OCI-LY7 (cell line): ENCODE results near the gene TLCD5.

Source experiments
- EZH2phosphoT487 ChIP-seq: fragments of 200-600 bp; sonication (generic); IDR thresholded peaks from 2 replicates; pipeline ENCODE4 v1.6.1; 2018; ENCODE audit warnings: low read depth, borderline replicate concordance, mild to moderate bottlenecking, mixed run types, antibody characterized with exemption, low read length, moderate library complexity, mixed read lengths
- TF ChIP-seq, protein P1 (sequence below): fragments of 200-600 bp; sonication (generic); conservative IDR thresholded peaks from 2 replicates; pipeline ENCODE4 v1.5.1; 2014; ENCODE audit warnings: mild to moderate bottlenecking, antibody characterized with exemption, low read length, moderate library complexity, mixed read lengths

DNA sequence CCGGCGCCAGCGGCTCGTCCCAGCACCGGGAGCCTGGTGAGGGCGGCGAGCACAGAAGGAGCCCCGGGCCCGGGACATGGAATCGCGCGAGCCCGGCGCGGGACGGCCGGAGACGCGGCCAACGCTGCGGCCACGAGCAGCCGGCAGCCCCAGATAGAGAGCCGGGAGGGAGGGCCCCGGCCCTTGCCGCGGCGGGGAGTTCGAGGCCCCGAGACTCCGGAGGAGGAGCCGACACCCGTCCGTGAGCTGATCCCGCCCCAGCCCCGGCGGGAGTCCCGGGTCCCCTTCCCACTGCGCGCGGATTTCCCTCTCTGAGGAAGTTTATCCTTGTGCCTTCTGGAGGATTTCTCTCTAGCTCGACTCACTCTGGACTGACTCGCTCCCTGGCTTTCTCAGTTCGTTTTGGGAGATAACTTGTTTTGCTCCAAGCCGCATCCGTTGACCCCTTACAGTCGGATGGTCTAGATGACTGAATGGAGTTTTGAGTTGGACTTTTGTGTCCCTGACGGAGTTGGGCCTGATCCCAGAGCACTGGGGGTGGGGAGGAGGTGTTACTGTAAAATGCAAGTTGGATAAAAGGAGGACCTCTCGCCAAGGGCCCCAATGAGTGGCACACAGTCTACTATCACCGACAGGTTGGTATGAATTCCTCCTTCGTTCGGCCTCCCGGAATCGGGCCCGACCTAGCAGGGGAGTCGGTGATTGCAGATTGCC, 11.7 kb downstream of the TLCD5 start:
- TF ChIP-seq, protein P1, sequence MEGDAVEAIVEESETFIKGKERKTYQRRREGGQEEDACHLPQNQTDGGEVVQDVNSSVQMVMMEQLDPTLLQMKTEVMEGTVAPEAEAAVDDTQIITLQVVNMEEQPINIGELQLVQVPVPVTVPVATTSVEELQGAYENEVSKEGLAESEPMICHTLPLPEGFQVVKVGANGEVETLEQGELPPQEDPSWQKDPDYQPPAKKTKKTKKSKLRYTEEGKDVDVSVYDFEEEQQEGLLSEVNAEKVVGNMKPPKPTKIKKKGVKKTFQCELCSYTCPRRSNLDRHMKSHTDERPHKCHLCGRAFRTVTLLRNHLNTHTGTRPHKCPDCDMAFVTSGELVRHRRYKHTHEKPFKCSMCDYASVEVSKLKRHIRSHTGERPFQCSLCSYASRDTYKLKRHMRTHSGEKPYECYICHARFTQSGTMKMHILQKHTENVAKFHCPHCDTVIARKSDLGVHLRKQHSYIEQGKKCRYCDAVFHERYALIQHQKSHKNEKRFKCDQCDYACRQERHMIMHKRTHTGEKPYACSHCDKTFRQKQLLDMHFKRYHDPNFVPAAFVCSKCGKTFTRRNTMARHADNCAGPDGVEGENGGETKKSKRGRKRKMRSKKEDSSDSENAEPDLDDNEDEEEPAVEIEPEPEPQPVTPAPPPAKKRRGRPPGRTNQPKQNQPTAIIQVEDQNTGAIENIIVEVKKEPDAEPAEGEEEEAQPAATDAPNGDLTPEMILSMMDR, result no peak
- no peak for TF ChIP-seq EZH2phosphoT487
